Measurements from ENCODE around the gene GRAP.
"Not testable (repeated sequence)": the region's sequence is repeated elsewhere in the genome, so short reads cannot be mapped to it uniquely, and the experiment has no call there.

- TF ChIP-seq CTCF, POLR2A, EP300 (IDR thresholded peaks at IDR 0.05): not testable (repeated sequence)
Observed at GRCh38 chr17:19031729-19032128, 15.0 kb downstream of the GRAP start.

All from ovary (tissue), 3 donors.